ENCODE data around the gene EHD3.

Gene EHD3

DNA sequence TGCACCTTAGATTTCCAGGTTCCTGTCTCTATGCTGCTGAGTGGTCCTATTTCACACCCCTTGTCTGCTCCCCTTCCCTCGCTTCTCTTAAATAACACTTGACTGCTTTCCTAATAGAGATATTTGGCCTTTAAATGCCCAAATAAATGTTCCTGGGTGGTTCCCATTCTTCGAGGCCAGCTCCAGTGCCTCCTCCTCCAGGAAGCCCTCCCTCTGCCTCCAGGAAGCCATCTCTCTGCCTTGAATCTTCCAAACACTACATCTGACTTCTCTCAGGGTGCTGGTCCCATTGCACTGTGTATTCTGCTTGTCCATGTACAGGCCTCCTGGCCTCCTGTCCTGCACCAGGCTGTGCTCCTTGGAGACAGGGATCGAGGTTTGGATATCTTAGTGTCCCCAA, 14.2 kb downstream of the EHD3 start:
- intact Hi-C loops (cut with DNase I) = no loop called here
- peak in 1 of 42 donors; percentile 8 for DNase-seq

DNA sequence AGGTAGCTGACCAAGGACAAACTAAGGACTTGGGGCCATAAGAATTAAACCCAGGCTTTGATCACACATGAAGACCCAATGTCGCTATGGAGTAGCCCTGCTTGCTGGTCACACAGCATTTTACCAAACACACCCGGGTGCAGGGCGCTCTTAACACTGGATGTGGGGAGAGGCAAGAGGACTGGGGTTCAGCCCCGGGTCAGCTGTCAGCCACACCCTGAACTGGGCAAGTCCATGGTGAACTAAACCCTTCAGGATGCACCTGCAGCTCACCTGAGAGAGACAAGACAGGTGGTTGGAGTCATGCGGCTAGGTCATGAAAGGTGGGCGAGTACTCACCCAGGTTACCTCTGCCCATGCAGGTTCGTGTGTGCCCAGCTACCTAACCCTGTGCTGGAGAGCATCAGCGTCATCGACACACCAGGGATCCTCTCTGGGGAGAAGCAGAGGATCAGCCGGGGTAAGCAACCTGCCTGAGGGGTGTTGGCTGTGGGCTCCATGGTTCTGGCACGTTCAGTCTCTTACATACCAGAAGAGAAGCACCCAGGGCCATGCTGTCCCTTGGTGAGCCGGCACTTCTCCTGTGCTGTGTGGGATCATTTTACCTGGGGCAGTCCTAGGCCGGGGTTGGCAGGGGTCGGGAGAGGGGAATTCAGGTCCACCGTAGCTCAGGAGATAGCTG, 15.2 kb downstream of the EHD3 start:
- intact Hi-C loops (cut with DNase I) = no loop called here
- DNase-seq = peak in 1 of 42 donors; percentile 21

DNA sequence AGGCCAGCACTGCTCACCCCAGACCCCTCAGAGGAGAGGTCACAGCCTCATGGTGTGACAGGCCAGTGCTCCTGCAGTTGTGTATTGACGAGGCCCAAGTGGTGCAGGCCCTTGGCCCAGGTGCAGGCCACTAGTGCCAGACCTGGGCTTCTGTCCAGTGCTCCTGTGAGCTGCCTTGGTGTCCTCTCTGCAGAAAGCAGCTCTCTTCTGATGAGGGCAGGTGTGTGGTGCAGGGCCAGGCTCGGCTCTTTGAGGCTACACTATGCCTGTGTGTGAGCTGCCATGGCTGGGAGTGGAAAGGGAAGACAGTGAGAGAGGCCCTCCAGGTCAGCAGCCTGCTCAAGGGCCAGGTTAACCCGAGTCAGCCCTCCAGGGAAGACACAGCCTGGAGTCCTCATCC, 17.1 kb downstream of the EHD3 start:
- intact Hi-C loops (cut with DNase I) = loop anchor here (10.0 kb wide), 1 partner anchor 84 kb away; no protein-coding TSS in a partner anchor
- no peak for DNase-seq

DNA sequence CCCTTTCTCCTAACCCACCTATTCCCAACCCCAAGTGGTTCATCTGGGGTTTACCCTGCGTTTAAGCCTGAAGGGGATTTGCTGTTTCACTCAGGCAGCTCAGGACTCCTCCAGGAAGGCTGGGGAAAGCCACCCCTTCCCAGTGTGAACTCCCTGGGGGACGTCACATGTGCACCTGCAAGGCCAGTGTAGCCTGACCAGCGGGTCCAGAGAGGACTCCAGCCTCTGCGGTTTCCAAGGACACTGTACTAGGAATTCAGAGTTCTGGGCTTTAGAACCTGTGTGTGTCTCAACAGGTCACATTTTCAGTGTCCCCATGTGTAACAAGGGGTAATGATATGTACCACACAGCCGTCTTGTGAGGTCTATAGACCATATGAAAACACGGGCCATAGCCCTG, 17.9 kb downstream of the EHD3 start:
- intact Hi-C loops (cut with DNase I) = loop anchor here (10.0 kb wide), 1 partner anchor 83 kb away; no protein-coding TSS in a partner anchor
- DNase-seq = no peak

DNA sequence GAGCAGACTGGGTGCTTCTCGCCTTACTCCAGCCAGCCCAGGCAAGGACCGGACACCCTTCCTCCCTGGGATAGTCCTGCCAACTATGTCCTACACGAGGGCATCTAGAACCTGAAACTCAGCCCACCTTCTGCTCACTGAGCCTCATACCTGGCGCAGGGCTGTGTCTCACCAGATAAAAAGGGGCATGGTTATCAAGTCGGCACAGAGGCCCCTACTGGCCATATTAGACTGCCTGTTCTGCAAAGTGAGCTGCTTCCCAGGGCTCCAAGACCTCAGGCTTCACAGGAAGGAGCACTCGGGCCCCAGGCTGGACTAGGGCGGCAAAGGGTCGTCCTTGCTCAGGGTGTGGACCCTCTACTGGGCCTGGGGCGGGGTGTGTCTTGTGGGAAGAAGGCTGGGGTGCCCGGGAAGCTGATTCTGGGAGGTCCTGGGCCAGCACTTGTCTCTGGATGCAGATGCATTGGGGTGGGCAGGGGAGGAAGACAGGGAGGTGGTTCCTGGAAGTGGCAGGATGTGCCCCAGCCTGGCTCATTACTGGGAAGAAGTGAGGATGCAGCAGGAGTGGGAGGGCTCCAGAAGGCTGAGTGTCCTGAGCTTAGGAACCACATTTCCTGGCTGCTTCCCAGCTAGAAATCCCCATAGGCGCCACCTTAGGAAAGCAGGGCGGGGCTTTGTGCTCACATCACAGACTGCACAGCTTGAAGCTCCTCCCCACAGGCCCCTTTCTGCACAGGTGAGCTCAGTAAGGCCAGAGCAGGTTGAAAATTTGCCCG, 19.6 kb downstream of the EHD3 start:
- intact Hi-C loops (cut with DNase I) = loop anchor here (10.0 kb wide), 1 partner anchor 81 kb away; no protein-coding TSS in a partner anchor
- no peak for DNase-seq

DNA sequence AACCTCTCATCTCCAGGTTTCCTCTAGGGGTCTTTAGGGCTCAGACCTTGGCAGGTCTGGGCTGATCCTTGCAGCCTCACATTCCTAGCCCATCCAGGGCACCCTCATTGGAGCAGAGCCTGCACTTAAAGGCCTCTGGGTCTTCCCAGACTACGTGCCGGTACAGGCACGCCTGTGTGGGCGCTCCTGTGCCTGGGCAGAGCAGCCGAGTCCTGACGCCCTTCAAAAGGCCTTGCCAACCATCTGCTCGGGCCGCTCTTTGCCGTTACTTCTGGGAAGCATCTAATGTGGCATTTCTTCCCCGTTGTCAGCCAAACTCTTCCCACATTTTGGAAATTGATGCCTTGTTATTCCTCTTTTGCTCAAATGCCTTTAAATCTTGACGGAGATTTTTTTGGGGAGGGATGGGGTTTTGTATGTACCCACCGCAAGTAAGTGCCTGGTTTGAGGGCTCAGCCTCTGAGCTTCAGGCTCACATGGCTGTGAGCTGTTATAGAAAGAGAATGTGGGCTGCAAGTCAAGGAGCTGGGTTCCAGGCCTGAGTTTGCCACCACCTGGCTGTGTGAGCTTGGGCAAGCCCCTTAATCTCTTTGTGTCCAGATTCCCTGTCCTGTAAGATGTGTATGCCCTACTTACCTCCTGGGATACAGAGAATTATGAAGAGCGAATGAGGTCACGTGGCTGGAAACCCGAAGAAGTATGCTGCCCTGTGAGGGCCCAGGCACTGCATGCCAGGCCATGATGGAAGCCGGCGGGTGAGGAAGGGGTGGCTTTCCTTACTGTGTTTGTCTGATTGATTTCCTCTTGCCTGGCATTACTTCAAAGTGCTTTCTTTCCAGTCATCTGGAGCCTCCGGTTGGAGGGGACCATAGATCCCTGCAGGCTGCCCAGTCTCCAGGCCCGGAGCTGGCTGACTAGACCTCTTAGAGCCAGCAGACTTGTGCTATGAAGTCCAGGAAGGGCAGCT, 20.6 kb downstream of the EHD3 start:
- intact Hi-C loops (cut with DNase I) = loop anchor here (10.0 kb wide), 1 partner anchor 80 kb away; no protein-coding TSS in a partner anchor
- DNase-seq = no peak

DNA sequence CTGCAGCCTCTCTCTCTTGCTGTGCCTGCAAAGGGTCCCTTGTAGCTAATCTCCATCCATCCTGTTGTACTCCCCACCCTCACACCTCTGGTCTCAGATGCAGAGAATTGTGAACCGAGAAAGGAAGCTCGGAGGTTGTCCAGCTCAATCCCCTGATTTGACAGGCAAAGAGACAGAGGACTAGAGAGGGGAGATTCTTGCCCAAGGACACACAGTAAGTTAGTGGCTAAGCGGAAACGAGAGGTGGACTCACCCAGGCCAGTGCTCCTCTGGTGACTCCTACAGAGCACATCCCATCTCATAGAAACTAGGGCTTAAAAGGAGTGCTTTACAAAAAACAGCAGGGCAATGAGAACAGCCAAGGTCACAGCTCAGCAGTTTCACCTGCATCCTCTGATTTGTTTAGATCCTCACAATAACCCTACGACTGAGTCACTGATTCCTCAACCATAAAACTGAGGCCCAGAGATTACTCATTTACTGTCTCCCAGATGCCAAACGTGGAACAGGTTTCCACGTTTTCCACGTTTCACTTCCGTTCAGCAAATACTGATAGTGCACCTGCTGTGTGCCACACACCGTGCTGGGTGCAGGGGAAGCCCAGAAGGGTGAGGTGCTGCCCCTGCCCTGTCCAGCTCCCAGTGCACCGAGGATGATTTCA, 22.1 kb downstream of the EHD3 start:
- intact Hi-C loops (cut with DNase I) = loop anchor here (10.0 kb wide), 1 partner anchor 79 kb away; no protein-coding TSS in a partner anchor
- DNase-seq = no peak

DNA sequence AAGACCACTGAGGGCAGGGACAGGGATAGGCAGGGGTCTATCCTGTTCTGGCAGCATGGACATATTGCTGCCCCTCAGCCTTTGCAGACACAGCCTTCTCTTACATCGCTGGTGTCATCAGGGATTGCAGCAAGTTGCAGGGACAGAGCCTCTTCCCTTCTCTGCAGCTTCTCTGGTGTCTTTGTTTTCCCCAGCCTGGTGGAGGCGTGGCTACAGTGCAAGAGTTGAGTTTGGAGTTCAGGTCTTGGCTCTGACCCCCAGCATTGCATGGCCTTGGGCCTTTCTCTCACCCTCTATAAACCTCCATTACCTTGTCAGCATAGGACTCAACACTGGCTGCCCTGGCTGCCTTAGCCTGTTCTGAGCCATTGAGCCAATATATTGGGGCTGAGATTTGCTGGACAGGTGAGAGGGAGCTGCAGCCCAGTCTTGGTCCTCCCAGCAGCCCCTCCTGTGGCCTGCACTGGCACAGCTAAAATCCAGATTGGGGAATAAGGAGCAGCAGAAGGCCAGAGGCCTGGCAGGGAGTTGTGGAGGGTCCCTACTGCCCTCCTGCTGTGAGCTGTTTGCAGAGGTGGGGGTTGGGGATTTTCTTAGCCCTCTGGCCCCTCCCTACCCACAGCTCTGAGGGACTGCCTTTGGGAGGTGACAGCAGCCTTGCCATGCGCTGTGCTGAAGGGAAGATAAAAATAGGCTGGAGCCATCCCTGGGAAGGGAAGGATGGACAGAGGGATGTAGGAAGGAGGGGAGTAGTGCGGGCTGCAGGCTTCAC, 22.8 kb downstream of the EHD3 start:
- intact Hi-C loops (cut with DNase I) = loop anchor here (10.0 kb wide), 1 partner anchor 78 kb away; no protein-coding TSS in a partner anchor
- no peak for DNase-seq

DNA sequence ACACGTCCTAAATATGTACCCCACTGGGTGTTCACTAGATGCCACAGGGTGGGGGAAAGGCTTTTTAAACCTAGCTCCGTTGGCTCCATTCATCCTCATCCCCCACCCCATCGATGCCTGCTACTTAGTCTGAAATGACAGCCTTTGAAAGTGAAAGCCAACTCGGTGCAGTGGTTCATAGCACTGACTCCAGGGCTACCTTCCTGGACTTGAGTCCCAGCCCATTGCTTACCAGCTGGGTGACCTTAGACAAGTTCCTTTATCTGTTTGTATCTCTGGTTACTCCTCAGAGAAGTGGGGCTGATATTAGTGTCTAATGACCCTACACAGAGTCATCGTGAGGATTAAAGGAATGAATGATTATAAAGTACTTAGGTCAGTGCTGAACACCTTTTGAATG, 24.4 kb downstream of the EHD3 start:
- intact Hi-C loops (cut with DNase I) = loop anchor here (10.0 kb wide), 1 partner anchor 76 kb away; no protein-coding TSS in a partner anchor
- no peak for DNase-seq

DNA sequence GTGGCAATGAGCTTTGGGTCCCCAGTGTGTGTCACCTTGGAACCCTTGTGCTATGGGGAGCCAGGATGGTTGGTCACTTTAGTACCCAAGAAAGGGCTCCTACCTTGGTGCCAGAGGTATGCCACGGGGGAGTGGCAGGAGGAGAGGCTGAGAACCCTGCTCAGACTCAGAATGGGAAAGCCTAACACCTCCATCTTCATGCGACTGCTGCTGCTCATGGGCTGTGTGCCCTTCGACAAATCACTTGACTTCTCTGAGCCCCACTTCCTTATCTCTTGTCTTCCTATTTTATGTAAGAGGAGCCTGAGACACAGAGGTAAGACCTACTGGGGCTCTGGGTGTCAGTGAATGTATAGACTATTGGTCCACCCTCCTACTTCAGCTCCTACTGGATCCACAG, 25.1 kb downstream of the EHD3 start:
- no peak for DNase-seq
- intact Hi-C loops (cut with DNase I) = loop anchor here (10.0 kb wide), 1 partner anchor 76 kb away; no protein-coding TSS in a partner anchor

DNA sequence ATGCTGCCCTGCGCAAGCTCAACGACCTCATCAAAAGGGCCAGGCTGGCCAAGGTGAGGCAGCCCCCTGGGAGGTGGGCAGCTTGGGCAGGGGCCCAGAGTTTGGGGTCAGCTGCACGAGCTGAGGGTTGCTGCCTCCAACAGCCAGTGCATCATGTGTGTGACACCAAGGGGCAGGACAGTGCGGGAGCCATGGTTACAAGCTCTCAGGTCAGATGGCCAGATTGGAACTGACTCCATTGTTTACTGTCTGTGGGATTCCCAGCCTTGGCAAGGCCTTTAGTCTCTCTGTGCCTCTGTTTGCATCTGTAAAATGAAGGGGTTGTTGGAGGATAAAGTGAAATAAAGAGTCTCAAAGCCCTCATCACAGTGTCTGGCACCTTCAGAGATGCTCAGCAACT, 26.9 kb downstream of the EHD3 start:
- intact Hi-C loops (cut with DNase I) = no loop called here
- DNase-seq = peak in 26 of 42 donors; percentile 13 to 77 (median 50)

DNA sequence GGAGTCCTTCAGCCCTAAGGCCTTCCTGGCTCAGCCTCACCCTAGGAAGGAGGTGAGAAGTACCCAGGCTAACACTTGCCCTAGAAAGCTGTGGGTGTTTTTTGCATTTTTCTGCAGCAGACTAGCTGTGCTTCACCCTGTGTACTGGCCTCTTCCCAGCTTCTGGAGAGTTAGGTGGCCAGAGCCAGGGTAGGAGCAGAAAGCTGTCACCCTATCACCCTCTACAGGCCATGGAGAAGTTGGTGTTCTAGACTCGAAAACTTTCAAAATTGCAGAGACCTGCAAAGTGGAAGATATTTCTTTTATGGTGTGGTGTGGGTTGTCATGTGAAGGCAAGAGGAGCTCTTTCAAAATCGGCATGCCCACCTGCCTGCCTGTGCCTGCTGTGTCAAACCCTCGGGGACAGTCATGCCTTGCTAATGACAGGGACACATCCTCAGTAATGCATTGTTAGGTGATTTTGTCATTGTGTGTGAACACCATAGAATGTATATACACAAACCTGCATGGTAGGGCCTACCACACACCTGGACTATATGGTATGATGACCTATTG, 29.8 kb downstream of the EHD3 start:
- intact Hi-C loops (cut with DNase I) = no loop called here
- peak in 5 of 42 donors; percentile 32 to 53 (median 39) for DNase-seq

DNA sequence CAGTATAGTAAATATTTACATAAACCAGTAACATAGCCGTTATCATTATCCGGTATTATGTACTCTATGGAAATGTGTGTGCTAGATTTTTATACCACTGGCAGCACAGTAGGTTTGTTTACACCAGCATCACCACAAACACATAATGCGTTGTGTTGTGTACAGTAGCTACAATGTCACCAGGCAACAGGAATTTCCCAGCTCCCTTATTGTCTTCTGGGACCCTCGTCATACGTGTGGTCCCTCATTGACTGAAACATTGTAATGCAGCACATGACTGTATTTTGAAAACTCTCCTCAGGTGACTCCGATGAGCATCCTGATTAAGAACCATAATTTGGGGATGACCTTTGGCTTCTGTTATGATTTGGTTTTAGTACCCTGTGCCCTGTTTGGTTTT, 31.3 kb downstream of the EHD3 start:
- intact Hi-C loops (cut with DNase I) = no loop called here
- no peak for DNase-seq

DNA sequence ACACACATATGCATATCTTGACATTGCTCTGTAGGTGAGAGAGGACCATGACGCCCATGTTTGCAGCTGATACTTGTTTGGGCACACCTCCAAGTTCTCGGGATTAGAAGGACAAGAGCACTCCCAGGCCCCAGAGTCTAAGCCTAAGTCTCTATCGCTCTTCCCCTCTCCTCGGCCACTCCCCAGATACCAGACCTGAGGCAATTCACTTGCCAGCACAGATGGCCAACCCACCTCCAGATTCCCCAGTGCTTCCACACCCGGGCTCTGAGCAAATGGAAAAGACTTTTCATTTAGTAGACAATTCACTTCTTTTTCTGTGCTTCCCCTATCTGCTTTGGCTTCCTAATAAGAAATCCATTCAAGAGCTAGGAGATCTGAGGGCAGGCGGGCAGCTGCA, 32.9 kb downstream of the EHD3 start:
- intact Hi-C loops (cut with DNase I) = no loop called here
- no peak for DNase-seq

DNA sequence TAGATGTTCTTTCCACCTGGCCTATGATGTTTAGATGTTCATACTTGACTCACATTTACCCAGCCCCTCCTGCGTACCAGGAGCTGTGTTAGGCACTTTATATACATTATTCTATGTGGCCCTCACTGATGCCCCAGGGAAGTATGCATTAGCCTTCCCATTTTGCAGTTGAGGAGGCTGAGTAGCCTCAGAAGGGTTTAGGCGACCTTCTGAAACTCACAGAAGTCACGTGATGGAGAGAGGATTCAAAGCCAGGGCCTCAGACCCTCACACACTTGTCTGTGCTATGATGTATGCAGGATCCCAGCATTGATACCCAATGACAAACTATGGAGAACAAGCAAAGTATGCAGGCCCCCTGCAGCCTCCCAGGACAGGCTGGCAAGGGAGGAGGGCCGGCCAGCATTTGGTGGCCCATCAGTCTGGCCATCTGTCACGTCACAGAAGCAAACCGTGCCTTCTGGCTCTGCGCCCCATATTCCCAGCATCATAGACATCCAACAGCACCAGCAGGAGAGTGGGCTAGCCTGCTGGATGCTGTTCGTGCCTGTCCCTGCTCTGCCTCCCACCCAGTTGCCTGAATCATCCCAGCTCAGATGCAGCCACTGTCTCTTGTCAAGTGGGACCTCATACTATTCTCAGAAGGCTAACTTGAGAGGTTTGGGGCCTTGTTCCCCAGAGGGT, 33.6 kb downstream of the EHD3 start:
- intact Hi-C loops (cut with DNase I) = no loop called here
- no peak for DNase-seq

DNA sequence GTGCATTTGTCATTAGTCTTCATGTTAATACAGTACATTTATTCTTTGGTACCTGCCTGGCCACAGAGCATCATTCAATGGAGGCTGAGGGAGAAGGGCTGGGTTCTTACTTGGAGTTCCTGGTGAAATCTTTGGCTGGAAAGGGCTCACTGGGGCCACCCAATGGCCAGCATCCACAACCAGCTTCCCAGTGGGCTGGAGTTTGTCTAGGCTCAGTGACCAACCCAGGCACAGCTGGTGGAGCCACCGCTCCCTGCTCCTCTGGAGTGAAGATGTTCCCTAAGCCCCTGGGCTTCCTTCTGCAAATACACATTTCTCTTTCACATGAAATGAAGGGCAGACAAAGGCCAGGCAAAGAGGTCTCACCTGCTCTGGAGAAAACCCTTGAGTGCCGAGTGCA, 34.4 kb downstream of the EHD3 start:
- intact Hi-C loops (cut with DNase I) = no loop called here
- DNase-seq = no peak

DNA sequence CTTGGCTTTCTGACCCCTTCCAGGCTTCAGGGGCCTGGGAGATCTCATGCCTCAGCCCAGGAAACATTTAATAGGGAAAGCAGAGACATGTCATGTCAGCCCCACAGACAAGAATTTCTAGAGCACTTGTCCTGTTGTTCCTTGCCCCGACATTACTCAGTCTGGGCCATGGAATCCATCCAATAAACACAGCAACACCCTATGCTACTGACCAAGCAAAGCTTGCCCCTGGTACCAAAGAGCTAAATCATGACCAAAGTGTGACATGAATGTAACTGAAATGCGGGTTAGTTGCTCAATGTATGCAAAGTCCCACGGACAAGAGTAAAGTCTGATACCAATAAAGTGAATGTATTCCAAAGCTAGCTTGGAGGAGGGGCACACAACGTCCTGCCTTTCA, 35.1 kb downstream of the EHD3 start:
- intact Hi-C loops (cut with DNase I) = no loop called here
- DNase-seq = no peak
